CD4-positive, alpha-beta T cell (primary cell): ENCODE data around the gene ING4. TPM values are rescaled to one million over a fixed set of nuclear protein-coding genes. Genes with fewer than 3 reads are reported as not detected.

ENCODE experiments used
- ATAC-seq: fragments of 200-7000 bp; cut with Tn5 transposase; one replicate; pipeline ENCODE4 v1.10.0; 2022; ENCODE audit warnings: mild to moderate bottlenecking; ENCODE audit not compliant: poor library complexity
- CTCF ChIA-PET: fragments of 350-600 bp; sonication (Branson Sonifier 250); formaldehyde crosslinking; loops from one replicate; lab custom pipeline; 2021; ENCODE audit warnings: antibody characterized with exemption, inconsistent platforms; lab: Charles Lee
- POLR2A ChIA-PET: fragments of 350-600 bp; sonication (Branson Sonifier 250); formaldehyde crosslinking; loops from one replicate; lab custom pipeline; 2021; ENCODE audit warnings: antibody characterized with exemption, inconsistent platforms; lab: Charles Lee
- DNase-seq, 14 experiments: peaks; one replicate each; pipeline ENCODE4 v3.0.0-alpha.2; 2013 to 2020; ENCODE audit warnings: mixed read lengths in 2 of 14
- H3K27ac ChIP-seq, 2 donors: one replicate each; pipeline versions ENCODE4 v1.5.1 to v1.7.0; 2013; ENCODE audit warnings: low read length in 2 of 2, low read depth in 1 of 2, mild to moderate bottlenecking in 1 of 2
- H3K27me3 ChIP-seq, 2 experiments: 1 replicate in 1 of 2; 2 replicates in 1 of 2; pipeline versions ENCODE4 v1.6.1 to v1.7.0; 2013; ENCODE audit warnings: low read length in 2 of 2, control low read depth in 1 of 2, mild to moderate bottlenecking in 1 of 2, moderate library complexity in 1 of 2; ENCODE audit not compliant: insufficient read depth in 2 of 2, control insufficient read depth in 1 of 2
- H3K36me3 ChIP-seq: one replicate; pipeline ENCODE4 v1.6.1; 2013; ENCODE audit warnings: low read length, control low read depth; ENCODE audit not compliant: insufficient read depth
- H3K4me1 ChIP-seq: one replicate; pipeline ENCODE4 v1.6.1; 2013; ENCODE audit warnings: low read length, control low read depth; ENCODE audit not compliant: insufficient read depth
- H3K4me3 ChIP-seq: one replicate; pipeline ENCODE4 v1.5.1; 2013; ENCODE audit warnings: mild to moderate bottlenecking, low read length, moderate library complexity
- H3K9me3 ChIP-seq, 2 experiments: 1 replicate in 1 of 2; 2 replicates in 1 of 2; pipeline versions ENCODE4 v1.6.1 to v1.7.0; 2013; ENCODE audit warnings: low read length in 2 of 2, mild to moderate bottlenecking in 2 of 2, control low read depth in 1 of 2, moderate library complexity in 1 of 2; ENCODE audit not compliant: control insufficient read depth in 1 of 2, insufficient read depth in 1 of 2
- H3K27ac Mint-ChIP-seq: one replicate; pipeline ENCODE4 v1.8.0; 2020; ENCODE audit warnings: mixed read lengths
- H3K27me3 Mint-ChIP-seq: one replicate; pipeline ENCODE4 v1.8.0; 2021; ENCODE audit warnings: mixed read lengths
- H3K36me3 Mint-ChIP-seq: one replicate; pipeline ENCODE4 v1.8.0; 2021; ENCODE audit warnings: low read depth, mixed read lengths
- H3K4me1 Mint-ChIP-seq: one replicate; pipeline ENCODE4 v1.8.0; 2021; ENCODE audit warnings: low read depth, mixed read lengths
- H3K4me3 Mint-ChIP-seq: one replicate; pipeline ENCODE4 v1.8.0; 2020; ENCODE audit warnings: mild to moderate bottlenecking, mixed read lengths
- H3K9me3 Mint-ChIP-seq: one replicate; pipeline ENCODE4 v1.8.0; 2020; ENCODE audit warnings: mixed read lengths
- CTCF ChIP-seq: fragments of 200-600 bp; IDR thresholded peaks from one replicate; pipeline ENCODE4 v1.8.0; 2022; ENCODE audit warnings: antibody characterized with exemption, mild to moderate bottlenecking
- intact Hi-C, 2 experiments: fragments of 100-400 bp; cut with DNase I in 1 of 2; cut with micrococcal nuclease in 1 of 2; formaldehyde crosslinking; loops; one replicate each; pipeline versions ENCODE4 v1.15.1 to v1.9.0; 2023 to 2025; cut with DNase I, micrococcal nuclease
- total RNA-seq, 174 experiments: library from RNA in 2 of 174; stranded (reverse) in 2 of 174; gene quantifications; one replicate each; pipeline ENCODE4 v1.2.3 and lab custom pipeline; 2021 to 2026

Gene ING4
- total RNA-seq, 2 experiments from 2014 or later = 13.8 to 17.4 TPM

GRCh38 chr12:6603095-6603567, 59.8 kb downstream of the ING4 start:
- intact Hi-C loops = loop anchor here in 1 of 2 experiments (2.0 kb wide), 1 partner anchor 32 kb away; no protein-coding TSS in a partner anchor
- ATAC-seq (no peak), DNase-seq (peak in 13 of 14 experiments; percentile 16 to 78 (median 49))
- ChIA-PET CTCF (interaction anchor here (1.0 to 1.6 kb wide), 4 partner anchors 33 to 138 kb away, joined by 3 to 4 read pairs (median 4); no protein-coding TSS in a partner anchor), POLR2A (interaction anchor here (0.7 to 3.4 kb wide), 10 partner anchors 8 to 358 kb away, joined by 3 to 21 read pairs (median 4); partner anchors contain the start of genes COPS7A, NOP2, USP5 and ZNF384)
- H3K9me3 ChIP-seq = no peaks in the 10 kb centered on the region
- no peaks in the 10 kb centered on the region for H3K9me3 Mint-ChIP-seq
- no peaks in the 10 kb centered on the region for H3K27me3 Mint-ChIP-seq
- peak overlapping the region; percentile 39 for H3K4me3 ChIP-seq
- H3K27ac ChIP-seq = peak overlapping the region; percentile 15 to 60
- H3K36me3 Mint-ChIP-seq = peaks cover 70% of the 10 kb centered on the region
- H3K27ac Mint-ChIP-seq = peak overlapping the region; percentile 88
- no peak for TF ChIP-seq CTCF
- H3K4me1 ChIP-seq = peaks cover 53% of the 10 kb centered on the region
- peaks cover 56% of the 10 kb centered on the region for H3K4me1 Mint-ChIP-seq
- peak overlapping the region; percentile 84 for H3K4me3 Mint-ChIP-seq
- H3K27me3 ChIP-seq = no peaks in the 10 kb centered on the region
- H3K36me3 ChIP-seq = peaks cover 51% of the 10 kb centered on the region

- Histone ChIP-seq H3K9me3 (no peaks in the 10 kb centered on the region), H3K36me3 (peaks cover 57% of the 10 kb centered on the region), H3K4me1 (peaks cover 47% of the 10 kb centered on the region), H3K27ac (peak overlapping the region; percentile 15 to 60), H3K27me3 (no peaks in the 10 kb centered on the region), H3K4me3 (peak overlapping the region; percentile 39)
- TF ChIP-seq CTCF = no peak
- no peak for ATAC-seq
- no peaks in the 10 kb centered on the region for H3K27me3 Mint-ChIP-seq
- H3K36me3 Mint-ChIP-seq = peaks cover 76% of the 10 kb centered on the region
- CTCF ChIA-PET = interaction anchor here (0.5 to 1.6 kb wide), 2 partner anchors 137 to 241 kb away, joined by 3 to 4 read pairs; no protein-coding TSS in a partner anchor
- DNase-seq = no peak
- peak overlapping the region; percentile 84 for H3K4me3 Mint-ChIP-seq
- intact Hi-C loops = loop anchor here in 1 of 2 experiments (2.0 kb wide), 1 partner anchor 32 kb away; no protein-coding TSS in a partner anchor
- H3K27ac Mint-ChIP-seq = peak overlapping the region; percentile 88
- H3K9me3 Mint-ChIP-seq = no peaks in the 10 kb centered on the region
- H3K4me1 Mint-ChIP-seq = peaks cover 56% of the 10 kb centered on the region
- POLR2A ChIA-PET = interaction anchor here (0.7 to 3.4 kb wide), 9 partner anchors 8 to 359 kb away, joined by 3 to 21 read pairs (median 5); partner anchors contain the start of genes NOP2, USP5 and ZNF384
These were observed 60.4 kb downstream of the ING4 start for GRCh38 chr12:6602526-6602925.

Other genes with a start within 250 kb of the ING4 start
- 10 to 100 TPM; 42.7 to 46.1 TPM for gene CD27, start 218.2 kb downstream of the ING4 start, total RNA-seq
- 10 to 100 TPM; 14.7 to 15.8 TPM for gene TAPBPL, start 211.1 kb downstream of the ING4 start, total RNA-seq
- 10 to 100 TPM; 84.8 to 87.7 TPM for gene VAMP1, start 192.4 kb downstream of the ING4 start, total RNA-seq
- 10 to 100 TPM; 15.1 to 16.7 TPM for gene MRPL51, start 169.9 kb downstream of the ING4 start, total RNA-seq
- 10 to 100 TPM; 13.7 to 14.9 TPM for gene NCAPD2, start 169.0 kb downstream of the ING4 start, total RNA-seq
- gene GAPDH, start 128.6 kb downstream of the ING4 start, total RNA-seq = 100 to 1,000 TPM; 498 to 508 TPM
- 10 to 100 TPM; 21.6 to 21.9 TPM for gene IFFO1, start 107.1 kb downstream of the ING4 start, total RNA-seq
- 10 to 100 TPM; 75.3 to 76.8 TPM for gene NOP2, start 94.8 kb downstream of the ING4 start, total RNA-seq
- 100 to 1,000 TPM; 288 to 292 TPM for gene CHD4, start 55.7 kb downstream of the ING4 start, total RNA-seq
- gene LPAR5, start 27.2 kb downstream of the ING4 start, total RNA-seq = 1 to 10 TPM; 2.8 to 3.0 TPM
- under 1 TPM; 0.58 to 0.95 TPM for gene ACRBP, start 15.7 kb downstream of the ING4 start, total RNA-seq
- gene ZNF384, start 26.3 kb upstream of the ING4 start, total RNA-seq = 10 to 100 TPM; 67.6 TPM
- under 1 TPM; 0.87 to 0.99 TPM for gene PIANP, start 37.7 kb upstream of the ING4 start, total RNA-seq
- 1 to 10 TPM; 9.4 to 9.6 TPM for gene COPS7A, start 60.9 kb upstream of the ING4 start, total RNA-seq
- gene MLF2, start 90.0 kb upstream of the ING4 start, total RNA-seq = 100 to 1,000 TPM; 114 to 121 TPM
- 1 to 10 TPM; 1.5 to 1.9 TPM for gene PTMS, start 103.2 kb upstream of the ING4 start, total RNA-seq
- gene LAG3, start 109.4 kb upstream of the ING4 start, total RNA-seq = 1 to 10 TPM in 1 of 2 experiments, under 1 TPM in 1; 0.82 to 1.4 TPM
- 100 to 1,000 TPM; 134 to 136 TPM for gene CD4, start 126.4 kb upstream of the ING4 start, total RNA-seq
- not detected for gene GPR162, start 158.7 kb upstream of the ING4 start, total RNA-seq
- 1 to 10 TPM; 2.5 to 4.1 TPM for gene P3H3, start 165.3 kb upstream of the ING4 start, total RNA-seq
- under 1 TPM; 0.75 to 0.85 TPM for gene GNB3, start 177.8 kb upstream of the ING4 start, total RNA-seq
- gene CDCA3, start 188.2 kb upstream of the ING4 start, total RNA-seq = under 1 TPM; 0.80 to 0.89 TPM
- gene USP5, start 189.0 kb upstream of the ING4 start, total RNA-seq = 10 to 100 TPM; 31.8 to 33.4 TPM
- 10 to 100 TPM; 46.8 to 48.7 TPM for gene TPI1, start 204.4 kb upstream of the ING4 start, total RNA-seq
- gene SPSB2, start 210.2 kb upstream of the ING4 start, total RNA-seq = 1 to 10 TPM; 3.2 to 3.3 TPM
- gene LRRC23, start 241.7 kb upstream of the ING4 start, total RNA-seq = 1 to 10 TPM; 3.2 to 4.7 TPM